Ishikawa (cell line): Measurements from ENCODE around the gene TUBGCP5.

Source experiments
- CEBPB ChIP-seq: IDR thresholded peaks from 2 replicates; pipeline ENCODE4 v1.6.1; 2012
- CREB1 ChIP-seq: IDR thresholded peaks from 2 replicates; pipeline ENCODE4 v1.6.1; 2012; ENCODE audit warnings: low read depth
- EGR1 ChIP-seq: IDR thresholded peaks from 2 replicates; pipeline ENCODE4 v1.6.1; 2012
- EP300 ChIP-seq: IDR thresholded peaks from 2 replicates; pipeline ENCODE4 v1.6.1; 2012; ENCODE audit warnings: borderline replicate concordance
- FOXM1 ChIP-seq: IDR thresholded peaks from 2 replicates; pipeline ENCODE4 v1.6.1; 2012; ENCODE audit warnings: low read depth, borderline replicate concordance
- NFIC ChIP-seq: IDR thresholded peaks from 2 replicates; pipeline ENCODE4 v1.6.1; 2012
- RAD21 ChIP-seq: IDR thresholded peaks from 2 replicates; pipeline ENCODE4 v1.6.1; 2012; ENCODE audit warnings: low read depth
- TAF1 ChIP-seq: IDR thresholded peaks from 2 replicates; pipeline ENCODE4 v1.6.1; 2012; ENCODE audit warnings: low read depth, mild to moderate bottlenecking
- TCF12 ChIP-seq: IDR thresholded peaks from 2 replicates; pipeline ENCODE4 v1.6.1; 2012; ENCODE audit warnings: low read depth
- TEAD4 ChIP-seq: IDR thresholded peaks from 2 replicates; pipeline ENCODE4 v1.6.1; 2012
- YY1 ChIP-seq: IDR thresholded peaks from 2 replicates; pipeline ENCODE4 v1.6.1; 2012; ENCODE audit warnings: low read depth
- ZBTB7A ChIP-seq: IDR thresholded peaks from 2 replicates; pipeline ENCODE4 v1.6.1; 2012; ENCODE audit warnings: low read depth
- TF ChIP-seq, protein P1 (sequence below): IDR thresholded peaks from 2 replicates; pipeline ENCODE4 v1.6.1; 2012
- TF ChIP-seq, protein P2 (sequence below): IDR thresholded peaks from 2 replicates; pipeline ENCODE4 v1.6.1; 2012
- TF ChIP-seq, protein P3 (sequence below): IDR thresholded peaks from 2 replicates; pipeline ENCODE4 v1.6.1; 2012; ENCODE audit warnings: low read depth, mild to moderate bottlenecking

TUBGCP5 gene

DNA sequence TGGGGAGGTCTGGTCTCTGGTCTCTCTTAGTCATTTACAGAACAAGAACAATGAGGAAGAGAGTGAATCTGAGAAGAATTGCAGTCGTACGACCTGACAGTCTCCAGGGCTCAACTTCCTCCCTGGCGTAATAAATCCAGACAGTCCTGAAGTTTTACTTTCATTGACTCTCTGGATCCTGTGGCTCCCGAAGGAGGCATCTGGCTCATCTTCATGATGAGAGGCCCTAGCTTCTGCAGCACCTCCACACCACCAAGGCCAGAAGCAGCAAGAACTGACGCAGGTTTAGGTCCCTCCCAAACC is 47.4 kb downstream of the TUBGCP5 start:
- TF ChIP-seq RAD21 (no peak), CEBPB (no peak), TAF1 (no peak), TEAD4 (no peak), NFIC (no peak), ZBTB7A (no peak), TCF12 (no peak), EGR1 (no peak), EP300 (no peak), YY1 (no peak), CREB1 (no peak)
- TF ChIP-seq, protein P1, sequence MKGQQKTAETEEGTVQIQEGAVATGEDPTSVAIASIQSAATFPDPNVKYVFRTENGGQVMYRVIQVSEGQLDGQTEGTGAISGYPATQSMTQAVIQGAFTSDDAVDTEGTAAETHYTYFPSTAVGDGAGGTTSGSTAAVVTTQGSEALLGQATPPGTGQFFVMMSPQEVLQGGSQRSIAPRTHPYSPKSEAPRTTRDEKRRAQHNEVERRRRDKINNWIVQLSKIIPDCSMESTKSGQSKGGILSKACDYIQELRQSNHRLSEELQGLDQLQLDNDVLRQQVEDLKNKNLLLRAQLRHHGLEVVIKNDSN = no peak
- TF ChIP-seq, protein P2, sequence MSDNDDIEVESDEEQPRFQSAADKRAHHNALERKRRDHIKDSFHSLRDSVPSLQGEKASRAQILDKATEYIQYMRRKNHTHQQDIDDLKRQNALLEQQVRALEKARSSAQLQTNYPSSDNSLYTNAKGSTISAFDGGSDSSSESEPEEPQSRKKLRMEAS = no peak
- TF ChIP-seq, protein P3, sequence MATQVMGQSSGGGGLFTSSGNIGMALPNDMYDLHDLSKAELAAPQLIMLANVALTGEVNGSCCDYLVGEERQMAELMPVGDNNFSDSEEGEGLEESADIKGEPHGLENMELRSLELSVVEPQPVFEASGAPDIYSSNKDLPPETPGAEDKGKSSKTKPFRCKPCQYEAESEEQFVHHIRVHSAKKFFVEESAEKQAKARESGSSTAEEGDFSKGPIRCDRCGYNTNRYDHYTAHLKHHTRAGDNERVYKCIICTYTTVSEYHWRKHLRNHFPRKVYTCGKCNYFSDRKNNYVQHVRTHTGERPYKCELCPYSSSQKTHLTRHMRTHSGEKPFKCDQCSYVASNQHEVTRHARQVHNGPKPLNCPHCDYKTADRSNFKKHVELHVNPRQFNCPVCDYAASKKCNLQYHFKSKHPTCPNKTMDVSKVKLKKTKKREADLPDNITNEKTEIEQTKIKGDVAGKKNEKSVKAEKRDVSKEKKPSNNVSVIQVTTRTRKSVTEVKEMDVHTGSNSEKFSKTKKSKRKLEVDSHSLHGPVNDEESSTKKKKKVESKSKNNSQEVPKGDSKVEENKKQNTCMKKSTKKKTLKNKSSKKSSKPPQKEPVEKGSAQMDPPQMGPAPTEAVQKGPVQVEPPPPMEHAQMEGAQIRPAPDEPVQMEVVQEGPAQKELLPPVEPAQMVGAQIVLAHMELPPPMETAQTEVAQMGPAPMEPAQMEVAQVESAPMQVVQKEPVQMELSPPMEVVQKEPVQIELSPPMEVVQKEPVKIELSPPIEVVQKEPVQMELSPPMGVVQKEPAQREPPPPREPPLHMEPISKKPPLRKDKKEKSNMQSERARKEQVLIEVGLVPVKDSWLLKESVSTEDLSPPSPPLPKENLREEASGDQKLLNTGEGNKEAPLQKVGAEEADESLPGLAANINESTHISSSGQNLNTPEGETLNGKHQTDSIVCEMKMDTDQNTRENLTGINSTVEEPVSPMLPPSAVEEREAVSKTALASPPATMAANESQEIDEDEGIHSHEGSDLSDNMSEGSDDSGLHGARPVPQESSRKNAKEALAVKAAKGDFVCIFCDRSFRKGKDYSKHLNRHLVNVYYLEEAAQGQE = no peak

DNA sequence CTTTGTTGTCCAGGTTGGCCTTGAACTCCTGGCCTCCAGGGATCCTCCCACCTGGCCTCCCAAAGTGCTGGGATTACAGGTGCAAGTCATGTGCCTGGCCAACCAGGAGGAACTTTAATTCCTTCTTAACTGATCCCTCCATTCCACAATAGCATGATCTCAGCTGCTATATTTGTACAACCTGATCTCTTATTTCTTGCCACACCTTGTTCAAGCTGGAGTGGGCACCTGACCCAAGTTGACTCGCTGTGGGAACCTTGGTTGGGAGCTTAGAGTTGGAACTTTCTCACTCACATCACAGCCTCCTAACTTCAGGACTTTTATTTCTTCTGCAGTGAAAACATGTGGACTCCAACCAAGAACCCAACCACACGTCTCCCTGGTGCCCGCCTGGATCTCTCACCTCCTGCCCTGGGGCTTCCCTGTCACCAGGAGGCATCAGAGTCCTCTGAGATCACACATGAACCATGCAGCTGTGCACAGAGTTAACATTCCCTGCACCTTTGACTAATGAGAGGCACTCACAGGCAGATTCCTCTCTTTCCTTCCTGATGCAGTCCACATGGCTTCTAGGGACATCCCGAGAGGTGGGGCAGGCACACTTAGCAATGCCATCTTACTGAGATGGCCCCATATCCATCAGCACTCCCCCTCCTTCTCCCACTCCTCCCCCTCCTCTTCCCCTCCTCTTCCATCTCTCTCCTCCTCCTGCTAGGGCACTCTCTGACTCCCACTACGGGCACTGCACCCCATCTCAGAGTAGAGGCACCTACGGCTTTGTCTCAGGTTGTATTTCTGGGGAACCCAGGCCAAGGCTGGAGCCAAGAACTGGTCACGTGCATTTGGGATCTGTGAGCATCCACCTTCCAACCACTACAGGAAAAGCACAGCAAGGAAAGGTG is 49.5 kb downstream of the TUBGCP5 start:
- TF ChIP-seq TEAD4 (no peak), RAD21 (peak; percentile 12; the same call in 1 of the 2 replicates)

DNA sequence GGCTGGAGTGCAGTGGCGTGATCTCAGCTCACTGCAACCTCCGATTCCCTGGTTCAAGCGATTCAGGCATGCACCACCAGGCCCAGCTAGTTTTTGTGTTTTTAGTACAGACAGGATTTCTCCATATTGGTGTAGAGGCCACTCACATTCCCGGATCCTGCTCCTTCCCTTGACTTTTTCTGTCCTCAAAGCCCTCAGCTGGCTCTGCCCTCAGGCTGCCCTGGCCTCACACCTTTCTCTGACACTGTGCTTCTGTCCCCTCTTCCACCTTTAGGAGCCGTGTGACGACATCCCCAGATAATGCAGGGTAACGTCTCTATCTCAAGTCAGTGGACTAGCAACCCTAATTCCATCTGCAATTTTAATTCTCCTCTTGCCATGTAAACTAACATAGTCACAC is 50.6 kb downstream of the TUBGCP5 start:
- TF ChIP-seq TEAD4 (no peak), TCF12 (no peak), FOXM1 (no peak), YY1 (no peak), TAF1 (no peak), NFIC (no peak), CREB1 (no peak), CEBPB (no peak), RAD21 (no peak), ZBTB7A (no peak), EGR1 (no peak), EP300 (no peak)
- TF ChIP-seq, protein P2 = no peak
- TF ChIP-seq, protein P1 = no peak
- TF ChIP-seq, protein P3 = no peak

DNA sequence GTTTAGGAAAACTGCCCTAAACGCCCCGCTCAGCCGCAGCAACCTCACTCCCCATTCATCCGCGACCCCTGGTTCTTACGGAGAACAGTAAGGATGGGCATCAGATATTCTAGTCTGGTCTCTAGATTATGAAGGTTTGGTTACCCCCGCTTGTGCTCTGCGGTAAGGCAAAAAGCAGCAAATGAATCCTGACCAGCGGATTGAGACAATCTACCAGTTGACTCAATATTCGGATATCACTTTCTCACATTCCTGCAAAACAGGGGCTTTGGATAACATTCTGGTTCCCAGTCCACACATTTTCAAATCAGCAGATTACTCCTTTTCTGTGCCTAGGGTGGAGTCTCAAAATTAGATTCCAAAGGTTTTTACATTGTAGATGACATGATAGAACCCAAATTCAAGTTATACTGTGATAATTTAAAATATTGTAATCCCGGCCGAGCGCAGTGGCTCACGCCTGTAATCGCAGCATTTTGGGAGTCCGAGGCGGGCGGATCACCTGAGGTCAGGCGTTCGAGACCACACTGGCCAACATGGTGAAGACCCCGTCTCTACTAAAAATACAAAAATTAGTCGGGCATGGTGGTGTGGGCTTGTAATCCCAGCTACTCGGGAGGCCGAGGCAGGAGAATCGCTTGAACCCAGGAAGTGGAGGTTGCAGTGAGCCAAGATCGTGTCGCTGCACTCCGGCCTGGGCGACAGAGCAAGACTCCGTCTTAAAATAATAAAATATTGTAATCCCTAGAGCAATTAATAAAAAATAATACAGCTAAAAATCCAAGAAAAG is 58.1 kb downstream of the TUBGCP5 start:
- no peak for TF ChIP-seq TEAD4
- TF ChIP-seq, protein P3 = no peak
- TF ChIP-seq, protein P1 = peak; percentile 36; the same call in 1 of the 2 replicates
